Stimulated activated CD4-positive, alpha-beta T cell treated with anti-CD3 and anti-CD28 coated beads, Interleukin-12 subunit alpha, Interleukin-12 subunit beta, amount 100 ng/mL, for 4 hours (primary cell): ENCODE results near the gene ANTKMT.

Experiments
- DNase-seq: peaks from one replicate; pipeline ENCODE4 v3.0.0-alpha.2; 2020

ANTKMT gene

DNA sequence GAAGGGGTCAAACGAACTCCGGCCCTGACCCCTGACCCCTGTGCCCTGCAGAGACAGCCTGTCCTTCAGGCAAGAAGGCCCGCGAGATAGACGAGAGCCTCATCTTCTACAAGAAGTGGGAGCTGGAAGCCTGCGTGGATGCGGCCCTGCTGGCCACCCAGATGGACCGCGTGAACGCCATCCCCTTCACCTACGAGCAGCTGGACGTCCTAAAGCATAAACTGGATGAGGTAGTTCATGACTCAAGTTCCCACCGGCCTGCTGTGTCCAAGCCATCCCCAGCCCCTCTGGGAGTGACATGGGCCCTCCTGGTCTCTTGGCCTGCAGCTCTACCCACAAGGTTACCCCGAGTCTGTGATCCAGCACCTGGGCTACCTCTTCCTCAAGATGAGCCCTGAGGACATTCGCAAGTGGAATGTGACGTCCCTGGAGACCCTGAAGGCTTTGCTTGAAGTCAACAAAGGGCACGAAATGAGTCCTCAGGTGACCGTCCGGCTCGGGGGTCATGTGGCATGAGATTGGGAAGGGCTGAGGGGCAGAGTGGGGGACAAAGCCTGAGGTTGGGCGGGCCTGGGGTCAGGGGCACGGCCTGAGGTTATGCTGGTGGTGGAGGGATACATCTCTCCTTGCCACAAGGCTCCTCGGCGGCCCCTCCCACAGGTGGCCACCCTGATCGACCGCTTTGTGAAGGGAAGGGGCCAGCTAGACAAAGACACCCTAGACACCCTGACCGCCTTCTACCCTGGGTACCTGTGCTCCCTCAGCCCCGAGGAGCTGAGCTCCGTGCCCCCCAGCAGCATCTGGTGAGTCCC, 45.3 kb downstream of the ANTKMT start:
- no peak for DNase-seq

DNA sequence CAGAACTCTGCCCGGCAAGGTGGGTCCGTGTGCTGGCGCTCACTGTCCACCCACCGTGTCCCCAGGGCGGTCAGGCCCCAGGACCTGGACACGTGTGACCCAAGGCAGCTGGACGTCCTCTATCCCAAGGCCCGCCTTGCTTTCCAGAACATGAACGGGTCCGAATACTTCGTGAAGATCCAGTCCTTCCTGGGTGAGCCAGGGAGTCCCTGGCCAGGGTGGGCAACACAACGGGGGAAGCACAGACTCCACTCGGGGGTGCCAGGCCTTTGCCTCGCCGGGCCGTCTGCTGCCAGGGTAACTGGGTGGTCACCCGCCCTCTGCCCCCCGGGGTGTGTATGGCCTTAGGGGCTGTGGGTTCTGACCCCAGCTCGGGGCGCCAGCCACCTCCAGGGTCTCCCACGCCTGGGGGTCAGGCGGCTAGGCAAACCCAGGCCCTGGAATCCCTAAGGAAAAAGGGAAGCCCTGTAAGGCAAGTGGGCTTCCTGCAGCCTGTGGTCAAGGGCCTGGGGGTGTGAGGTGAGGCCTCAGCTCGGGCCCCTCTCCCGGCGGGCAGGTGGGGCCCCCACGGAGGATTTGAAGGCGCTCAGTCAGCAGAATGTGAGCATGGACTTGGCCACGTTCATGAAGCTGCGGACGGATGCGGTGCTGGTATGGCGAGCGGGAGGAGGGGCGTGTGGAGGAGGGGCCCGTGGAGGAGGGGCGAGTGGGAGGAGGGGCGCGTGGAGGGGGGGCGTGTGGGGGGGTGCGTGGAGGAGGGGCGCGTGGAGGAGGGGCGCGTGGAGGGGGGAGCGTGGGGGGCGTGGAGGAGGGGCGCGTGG, 46.1 kb downstream of the ANTKMT start:
- DNase-seq, result no peak

DNA sequence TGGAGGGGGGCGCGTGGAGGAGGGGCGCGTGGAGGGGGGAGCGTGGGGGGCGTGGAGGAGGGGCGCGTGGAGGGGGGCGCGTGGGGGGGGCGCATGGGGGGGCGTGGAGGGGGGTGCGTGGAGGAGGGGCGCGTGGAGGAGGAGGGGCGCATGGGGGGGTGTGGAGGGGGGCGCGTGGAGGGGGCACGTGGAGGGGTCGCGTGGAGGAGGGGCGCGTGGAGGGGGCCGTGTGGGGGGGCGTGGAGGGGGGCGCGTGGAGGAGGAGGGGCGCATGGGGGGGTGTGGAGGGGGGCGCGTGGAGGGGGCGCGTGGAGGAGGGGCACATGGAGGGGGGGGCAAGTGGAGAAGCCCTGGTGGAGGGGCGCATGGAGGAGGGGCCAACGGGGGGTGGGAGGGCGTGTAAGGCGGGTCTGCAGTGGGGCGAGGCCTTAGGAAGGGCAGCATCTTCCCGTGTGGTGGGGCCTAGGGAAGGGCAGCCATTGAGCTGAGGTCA, 46.8 kb downstream of the ANTKMT start:
- DNase-seq, result no peak

DNA sequence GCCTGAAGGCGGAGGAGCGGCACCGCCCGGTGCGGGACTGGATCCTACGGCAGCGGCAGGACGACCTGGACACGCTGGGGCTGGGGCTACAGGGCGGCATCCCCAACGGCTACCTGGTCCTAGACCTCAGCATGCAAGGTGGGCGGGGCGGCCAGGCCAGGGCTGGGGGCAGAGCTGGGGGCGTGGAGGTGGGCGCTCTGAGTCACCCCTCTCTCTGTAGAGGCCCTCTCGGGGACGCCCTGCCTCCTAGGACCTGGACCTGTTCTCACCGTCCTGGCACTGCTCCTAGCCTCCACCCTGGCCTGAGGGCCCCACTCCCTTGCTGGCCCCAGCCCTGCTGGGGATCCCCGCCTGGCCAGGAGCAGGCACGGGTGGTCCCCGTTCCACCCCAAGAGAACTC, 47.5 kb downstream of the ANTKMT start:
- no peak for DNase-seq

DNA sequence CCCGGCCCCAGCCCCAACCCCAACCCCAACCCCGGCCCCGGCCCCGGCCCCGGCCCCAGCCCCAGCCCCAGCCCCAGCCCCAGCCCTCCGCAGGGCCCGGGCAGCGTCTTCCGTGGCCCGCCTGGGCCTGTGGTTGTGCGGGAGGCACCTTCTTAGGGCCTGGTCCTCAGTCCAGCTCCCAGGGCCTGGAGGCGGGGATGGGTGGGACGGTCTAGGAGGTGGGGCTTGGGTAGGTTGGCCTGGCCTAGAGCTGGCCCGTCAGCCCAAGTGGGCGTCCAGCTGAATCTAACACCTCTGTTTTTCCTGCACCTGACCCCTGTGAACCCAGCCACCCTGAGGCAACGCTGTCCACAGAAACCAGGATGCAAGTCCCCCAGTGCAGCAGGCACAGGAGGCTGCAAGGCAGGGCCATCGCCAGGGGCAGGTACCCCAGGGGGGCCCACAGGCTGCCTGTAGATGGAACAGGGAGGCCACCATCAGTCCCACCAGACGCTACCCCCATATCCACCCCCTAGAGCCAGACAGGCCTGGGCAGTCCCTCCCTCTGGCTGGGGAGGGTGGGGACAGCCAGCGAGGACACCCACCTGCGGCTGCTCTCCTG, 48.3 kb downstream of the ANTKMT start:
- no peak for DNase-seq

DNA sequence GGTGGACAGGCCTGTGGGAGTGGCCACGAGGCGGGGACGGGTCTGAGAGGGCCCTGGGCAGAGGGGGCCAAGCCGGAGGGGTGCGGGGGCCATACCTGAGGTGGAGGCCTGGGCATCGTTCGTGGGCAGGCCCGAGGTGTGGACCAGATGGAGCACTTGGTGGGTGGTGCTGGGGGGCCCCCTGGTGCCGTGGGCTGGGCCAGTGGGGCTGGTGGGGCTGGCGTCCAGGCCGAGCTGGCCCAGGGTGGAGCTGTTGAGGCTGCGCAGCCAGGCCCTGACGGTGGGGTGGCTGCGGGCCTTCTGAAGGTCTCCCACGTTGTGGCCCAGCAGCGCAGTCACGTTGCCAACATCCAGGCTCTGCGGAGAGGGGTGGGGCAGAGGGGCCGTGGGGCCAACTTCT, 49.0 kb downstream of the ANTKMT start:
- no peak for DNase-seq

DNA sequence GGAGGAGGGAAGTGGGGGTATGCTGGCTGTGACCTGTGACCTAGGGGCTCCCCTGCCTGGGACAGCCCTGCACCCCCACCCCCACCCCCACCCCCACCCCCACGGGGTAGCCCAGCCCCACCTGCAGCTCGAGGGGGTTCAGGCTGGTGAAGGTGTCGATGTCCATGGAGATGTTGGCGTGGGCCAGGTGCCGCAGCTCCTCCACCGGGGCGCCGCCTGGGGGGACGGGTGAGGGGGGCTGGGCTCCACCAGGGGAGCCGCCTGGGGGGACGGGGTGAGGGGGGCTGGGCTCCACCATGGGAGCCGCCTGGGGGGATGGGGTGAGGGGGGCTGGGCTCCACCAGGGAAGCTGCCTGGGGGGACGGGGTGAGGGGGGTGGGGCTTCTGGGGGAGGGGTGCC, 49.5 kb downstream of the ANTKMT start:
- no peak for DNase-seq
